ELF-1 (cell line): Measurements from ENCODE around the gene HOXB6.

Experiments used
- DNase-seq: peaks from one replicate; pipeline ENCODE4 v3.0.0-alpha.2; 2016; ENCODE audit warnings: low read depth, low spot score

HOXB6 gene

GRCh38 chr17:48554412-48555257, 50.2 kb downstream of the HOXB6 start:
- DNase-seq = peak; percentile 67

GRCh38 chr17:48553826-48554225, 51.0 kb downstream of the HOXB6 start:
- no peak for DNase-seq

DNA sequence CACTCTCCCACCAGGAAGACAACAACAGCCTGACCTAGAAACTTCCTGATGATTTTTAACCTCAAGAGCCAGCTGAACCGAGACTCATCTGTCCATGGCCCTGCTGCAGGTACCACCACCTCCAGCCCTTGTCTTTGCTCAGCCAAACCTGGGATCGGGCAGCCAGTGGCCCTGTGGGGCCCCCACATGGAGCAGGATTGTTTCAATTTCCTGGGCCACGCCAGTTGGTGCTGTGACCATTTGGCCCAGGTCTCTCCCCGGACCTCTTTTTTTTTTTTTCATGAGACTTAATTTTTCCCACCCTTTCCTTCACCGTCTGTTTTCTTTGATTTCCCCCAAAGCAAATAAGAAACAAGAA, 51.6 kb downstream of the HOXB6 start:
- peak; percentile 42 for DNase-seq

GRCh38 chr17:48552466-48553189, 52.2 kb downstream of the HOXB6 start:
- DNase-seq = peak; percentile 18

DNA sequence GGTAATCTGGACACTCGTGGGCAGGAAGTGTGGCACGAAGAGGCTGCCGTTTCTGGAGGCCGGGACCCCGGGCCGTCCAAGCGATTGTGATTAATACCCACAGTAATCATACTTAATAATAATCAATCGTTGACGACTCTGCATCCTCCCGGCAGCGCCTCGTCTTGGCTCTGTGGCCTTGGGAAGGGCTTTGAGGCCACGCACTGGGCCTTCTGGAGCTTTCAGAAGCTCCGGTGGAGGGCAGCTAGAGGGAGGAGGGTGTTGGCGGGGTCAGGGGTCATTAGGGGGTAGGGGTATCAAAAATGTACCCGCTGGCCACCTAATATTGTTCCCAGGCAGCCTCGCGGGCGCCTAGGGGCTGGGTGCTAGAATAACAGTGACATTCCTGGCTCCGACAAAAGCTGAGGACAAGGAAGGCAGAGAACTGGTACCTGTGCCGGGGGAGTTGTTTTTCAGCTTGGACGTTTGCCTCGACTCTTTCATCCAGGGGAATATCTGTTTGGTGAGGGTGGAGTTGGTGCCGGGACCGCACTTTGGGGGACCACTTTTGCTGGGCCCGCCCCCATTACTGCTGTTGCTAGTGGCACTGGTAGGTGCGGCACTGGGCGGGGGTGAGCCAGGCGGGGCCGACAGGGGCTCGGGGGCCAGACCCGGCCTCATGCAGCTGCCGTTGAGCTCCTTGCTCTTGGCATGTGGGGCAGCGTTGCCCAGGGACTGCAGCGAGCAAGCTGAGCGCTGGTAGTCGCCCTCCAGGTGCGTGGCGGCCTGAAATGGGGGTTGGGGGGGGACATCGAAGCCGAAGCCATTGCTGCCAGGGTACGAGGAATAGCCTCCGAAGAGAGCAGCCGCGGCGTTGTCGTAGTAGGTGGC, 53.0 kb downstream of the HOXB6 start:
- peak; percentile 64 for DNase-seq

DNA sequence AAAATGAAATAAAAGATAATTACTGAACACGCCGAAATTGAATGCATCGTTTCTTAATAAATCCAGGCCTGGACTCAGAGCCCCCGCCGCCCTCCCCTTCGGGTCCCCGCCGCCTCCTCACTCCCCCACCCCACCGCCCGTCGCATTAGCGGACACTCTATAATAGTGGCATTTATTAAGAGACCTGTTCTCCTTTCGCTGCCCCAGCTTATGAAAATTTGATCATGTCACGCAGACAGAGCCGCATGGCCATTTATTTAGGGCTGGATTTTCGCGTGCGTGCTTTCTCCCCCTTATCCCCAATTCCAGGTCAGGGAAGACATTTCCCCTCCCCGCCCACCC, 53.6 kb downstream of the HOXB6 start:
- no peak for DNase-seq

GRCh38 chr17:48550502-48551213, 54.1 kb downstream of the HOXB6 start:
- DNase-seq = peak; percentile 77

DNA sequence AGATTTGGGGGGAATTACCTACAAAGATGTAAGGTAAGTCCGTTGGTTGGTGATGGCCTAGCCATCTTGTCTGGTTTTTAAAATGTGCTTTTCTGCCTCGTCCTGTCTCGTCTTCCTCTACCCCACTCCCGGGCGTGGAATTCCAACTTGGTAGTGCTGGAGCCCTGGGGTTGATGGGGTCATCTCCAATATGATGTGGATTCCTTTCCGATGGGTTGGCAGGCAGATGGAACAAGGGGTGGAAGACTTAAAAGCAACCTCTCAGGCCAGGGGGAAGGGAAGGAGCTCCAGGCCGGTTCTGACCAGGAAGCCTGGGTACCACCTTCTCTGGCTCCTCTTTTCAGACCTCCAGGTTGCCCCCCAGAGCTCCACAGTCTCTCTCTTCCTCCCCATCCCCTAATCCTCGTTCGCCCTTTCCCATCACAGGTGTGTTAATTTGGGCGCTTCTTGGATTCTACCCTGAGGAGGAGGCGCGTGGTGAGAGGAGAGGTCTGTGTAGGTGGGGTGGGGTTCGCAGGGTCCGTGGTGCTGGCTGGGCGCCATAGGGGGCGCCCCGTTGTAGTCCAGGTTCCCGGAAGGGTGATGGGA, 54.8 kb downstream of the HOXB6 start:
- peak; percentile 45 for DNase-seq

- DNase-seq = peak; percentile 19
These were observed 55.5 kb downstream of the HOXB6 start for GRCh38 chr17:48549281-48549630.

- DNase-seq = no peak
These were observed 56.1 kb downstream of the HOXB6 start for GRCh38 chr17:48548523-48549280.

DNA sequence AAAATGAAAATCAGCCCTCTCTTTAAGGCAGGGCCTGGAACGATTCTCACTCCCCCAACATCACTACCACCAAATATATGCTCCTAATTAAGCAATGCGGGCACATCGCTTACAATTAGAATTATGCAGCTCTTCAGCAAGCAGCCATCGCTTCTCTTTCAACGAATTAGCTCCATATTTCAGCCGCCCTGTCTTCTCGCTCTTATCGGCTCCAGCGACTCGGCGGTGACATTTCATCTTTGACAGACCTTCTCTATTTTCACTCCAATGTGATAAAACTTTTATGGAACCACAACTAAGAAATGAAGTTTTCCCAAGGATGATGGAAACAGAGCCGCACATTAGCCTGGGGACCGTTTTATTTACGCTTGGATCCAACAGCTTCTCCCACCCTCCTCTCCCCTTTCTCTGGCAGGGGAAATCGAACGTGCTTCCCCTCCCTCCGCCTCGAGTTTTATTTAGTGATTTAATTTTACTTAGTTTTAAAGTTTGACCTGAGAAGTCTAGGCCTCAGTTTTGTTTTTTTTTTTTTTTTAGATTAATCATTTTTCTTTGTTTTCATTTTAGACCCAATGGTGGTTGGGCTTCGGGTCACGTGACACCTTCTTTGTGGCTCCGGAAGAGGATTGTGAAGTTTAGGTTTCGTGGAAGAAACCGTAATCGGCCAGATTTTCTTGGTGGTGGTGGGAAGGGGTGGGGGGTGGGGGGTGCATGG, 56.8 kb downstream of the HOXB6 start:
- DNase-seq = peak; percentile 52

DNA sequence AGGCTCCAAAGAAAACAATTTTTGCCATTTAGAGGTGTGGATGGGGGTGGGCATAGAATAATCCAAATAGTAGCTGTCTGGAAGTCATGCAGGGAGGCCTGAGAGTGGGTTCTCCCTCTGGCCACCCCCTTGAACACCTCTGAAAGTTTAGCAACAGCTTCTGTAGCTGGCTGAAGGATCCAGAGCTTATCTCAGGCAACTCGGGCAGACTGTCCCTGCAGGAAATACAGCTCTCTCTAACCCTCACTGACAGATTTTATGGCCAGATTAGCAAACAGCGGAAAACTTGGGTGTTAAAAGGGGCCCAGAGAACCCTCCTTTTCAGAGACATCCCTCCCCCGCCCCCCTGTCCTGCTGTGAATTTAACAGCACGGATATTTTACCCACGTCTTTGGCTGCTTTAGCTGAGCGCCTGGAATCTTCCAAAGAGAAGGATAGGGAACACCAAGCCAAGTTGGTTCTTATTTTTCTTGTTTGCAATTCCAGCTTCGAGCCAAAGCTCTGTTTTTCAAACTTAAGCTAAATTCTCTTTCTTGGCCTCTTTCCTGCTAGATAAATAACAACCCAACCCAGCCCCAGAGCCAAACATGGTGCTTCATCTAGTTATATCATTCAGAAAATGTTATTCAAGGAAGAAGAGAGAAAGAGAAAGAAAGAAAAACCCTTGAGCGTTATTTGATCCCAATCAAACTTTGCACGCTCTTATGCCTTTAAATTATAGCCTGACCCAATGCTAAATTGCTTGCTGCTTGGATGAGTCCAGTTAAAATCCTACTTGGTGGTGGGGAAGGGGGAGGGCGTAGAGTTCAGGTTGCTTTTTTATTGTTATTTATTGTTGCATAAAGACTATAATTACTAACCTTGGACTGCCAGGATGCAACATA, 57.6 kb downstream of the HOXB6 start:
- peak; percentile 62 for DNase-seq

DNA sequence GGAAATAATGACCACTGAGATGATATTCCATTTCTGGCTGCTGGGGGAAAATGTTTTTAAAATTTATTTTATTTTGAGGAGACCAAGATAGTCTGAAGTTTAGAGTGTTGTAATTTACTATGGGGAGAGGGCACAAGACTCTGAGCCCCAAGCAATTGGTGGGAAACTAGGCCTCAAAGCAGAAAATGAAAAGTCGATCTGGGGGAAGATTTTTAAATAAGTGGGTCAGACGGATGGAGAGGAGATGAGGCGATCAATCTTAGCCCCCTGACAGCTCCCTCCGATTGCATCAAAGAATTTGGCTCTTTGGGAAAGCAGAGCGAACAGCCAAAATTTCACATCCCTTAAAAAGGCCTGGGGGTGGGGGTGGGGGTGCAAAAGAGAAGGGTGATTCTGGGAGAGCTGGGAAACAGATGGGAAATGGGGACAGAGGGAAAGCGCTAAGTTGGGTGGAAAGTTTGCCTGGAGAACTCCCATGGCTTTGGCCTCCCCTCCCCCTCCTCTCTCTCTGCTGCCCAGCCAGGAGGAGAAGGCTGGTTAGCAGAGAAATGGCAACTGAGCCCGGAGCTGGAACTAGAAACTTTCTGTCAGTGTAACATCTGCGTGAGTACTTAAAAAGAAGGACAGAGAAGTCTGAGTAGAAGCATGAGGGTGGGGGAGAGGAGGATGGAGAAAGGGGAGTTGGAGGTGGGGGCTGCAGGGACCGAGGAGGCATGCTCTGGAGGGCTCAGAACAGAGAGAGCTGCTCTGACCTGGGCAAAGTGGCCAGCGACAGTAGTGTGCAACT, 58.5 kb downstream of the HOXB6 start:
- peak; percentile 83 for DNase-seq
